Gastrocnemius medialis (tissue), 4 donors: ENCODE data around the gene NEXN. TPM values are rescaled to one million over a fixed set of nuclear protein-coding genes. Genes with fewer than 3 reads are reported as not detected.

ENCODE experiments used
- ATAC-seq, 2 donors: fragments of 150-250 bp; one replicate each; pipeline ENCODE4 v1.9.1; 2016
- DNase-seq, 2 donors: peaks; one replicate each; pipeline ENCODE4 v3.0.0-alpha.2; 2019
- H3K27ac ChIP-seq, 4 donors: fragments of 200-600 bp; sonication (generic); 1 replicate in 1 of 4; 2 replicates in 3 of 4; pipeline ENCODE4 v1.5.1; 2016 to 2018; ENCODE audit warnings: mild to moderate bottlenecking in 2 of 4, moderate library complexity in 1 of 4
- H3K27me3 ChIP-seq, 3 donors: fragments of 200-600 bp; sonication (generic) in 2 of 3; 1 replicate in 1 of 3; 2 replicates in 2 of 3; pipeline versions ENCODE4 v1.5.1 to v1.6.0; 2016 to 2019; ENCODE audit warnings: mild to moderate bottlenecking in 1 of 3, moderate library complexity in 1 of 3
- H3K36me3 ChIP-seq, 2 donors: fragments of 200-600 bp; sonication (generic) in 1 of 2; one replicate each; pipeline ENCODE4 v1.5.1; 2017 to 2018
- H3K4me1 ChIP-seq, 2 donors: fragments of 200-600 bp; sonication (generic) in 1 of 2; one replicate each; pipeline ENCODE4 v1.5.1; 2016 to 2017; ENCODE audit warnings: mild to moderate bottlenecking in 2 of 2
- H3K4me3 ChIP-seq, 4 donors: fragments of 200-600 bp; sonication (generic) in 3 of 4; 1 replicate in 1 of 4; 2 replicates in 3 of 4; pipeline ENCODE4 v1.5.1; 2016 to 2019; ENCODE audit warnings: mild to moderate bottlenecking in 2 of 4
- H3K9me3 ChIP-seq, 3 donors: fragments of 200-600 bp; sonication (generic) in 2 of 3; 1 replicate in 1 of 3; 2 replicates in 2 of 3; pipeline ENCODE4 v1.5.1; 2016 to 2019
- POLR2A ChIP-seq, 2 donors: fragments of 450-650 bp; IDR thresholded peaks; one replicate each; pipeline ENCODE4 v1.6.1; 2017; ENCODE audit warnings: antibody characterized with exemption in 2 of 2, mild to moderate bottlenecking in 2 of 2, moderate library complexity in 2 of 2
- in situ Hi-C, 4 donors: fragments of 200-750 bp; cut with MboI; loops; one replicate each; pipeline versions ENCODE4 v1.15.0 to v1.8.0; 2017; ENCODE audit warnings: low sequenced_read_pairs in 4 of 4
- intact Hi-C: fragments of 100-400 bp; cut with DNase I; formaldehyde crosslinking; loops from one replicate; pipeline ENCODE4 v1.15.1; 2023; ENCODE audit warnings: low total_unique reads
- total RNA-seq, 4 donors: library from RNA; depleted of rRNA; stranded (reverse); fragments of >200 nt; gene quantifications; one replicate each; pipeline versions ENCODE4 v1.1.0 to v1.2.3, GENCODE V29; 2016
- TF ChIP-seq, protein P1 (sequence below), 5 experiments: fragments of 450-650 bp in 3 of 5; fragments of 200-600 bp in 2 of 5; sonication (generic) in 2 of 5; IDR thresholded peaks in 4 of 5; conservative IDR thresholded peaks in 1 of 5; 1 replicate in 4 of 5; 2 replicates in 1 of 5; pipeline ENCODE4 v1.5.1; 2016 to 2019; ENCODE audit warnings: antibody characterized with exemption in 5 of 5, mild to moderate bottlenecking in 3 of 5, moderate library complexity in 3 of 5

The NEXN gene
- total RNA-seq, 4 donors from 2014 or later: 105 to 297 (median 200) TPM

DNA sequence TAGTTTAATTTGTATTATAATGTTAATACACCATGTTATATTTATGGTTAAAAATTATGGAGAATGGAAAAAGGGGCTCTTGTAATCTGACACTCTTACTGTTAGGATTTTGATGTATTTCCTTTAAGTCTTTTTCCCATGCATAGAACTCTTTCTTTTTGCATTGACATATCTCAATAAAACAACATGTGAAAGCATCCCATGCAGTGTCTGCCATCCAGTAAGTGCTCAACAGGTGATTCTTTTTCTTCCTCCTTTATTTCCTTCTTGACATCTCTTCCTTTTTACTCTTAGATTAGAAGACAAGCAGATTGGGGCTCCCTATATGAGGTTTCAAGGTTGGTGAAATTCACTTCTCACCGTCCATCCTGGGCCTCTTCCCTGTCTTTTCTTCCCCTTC, 2.8 kb downstream of the NEXN start:
- ATAC-seq: no peak
- Histone ChIP-seq H3K4me3 (peak overlapping the region; percentile 89 to 94 (median 93)), H3K9me3 (no peaks in the 10 kb centered on the region), H3K36me3 (peaks cover 0 to 36% of the 10 kb centered on the region in 2 donors), H3K27ac (peak overlapping the region; percentile 97 to 99 (median 99)), H3K27me3 (no peaks in the 10 kb centered on the region), H3K4me1 (peaks cover 24 to 32% of the 10 kb centered on the region in 2 donors)
- intact Hi-C loops (no loop called here), in situ Hi-C loops (loop anchor here in 1 of 4 donors (5.0 kb wide), 1 partner anchor 59 kb away; no protein-coding TSS in a partner anchor)
- TF ChIP-seq POLR2A (IDR thresholded peaks at IDR 0.05): no peak
- TF ChIP-seq, protein P1, sequence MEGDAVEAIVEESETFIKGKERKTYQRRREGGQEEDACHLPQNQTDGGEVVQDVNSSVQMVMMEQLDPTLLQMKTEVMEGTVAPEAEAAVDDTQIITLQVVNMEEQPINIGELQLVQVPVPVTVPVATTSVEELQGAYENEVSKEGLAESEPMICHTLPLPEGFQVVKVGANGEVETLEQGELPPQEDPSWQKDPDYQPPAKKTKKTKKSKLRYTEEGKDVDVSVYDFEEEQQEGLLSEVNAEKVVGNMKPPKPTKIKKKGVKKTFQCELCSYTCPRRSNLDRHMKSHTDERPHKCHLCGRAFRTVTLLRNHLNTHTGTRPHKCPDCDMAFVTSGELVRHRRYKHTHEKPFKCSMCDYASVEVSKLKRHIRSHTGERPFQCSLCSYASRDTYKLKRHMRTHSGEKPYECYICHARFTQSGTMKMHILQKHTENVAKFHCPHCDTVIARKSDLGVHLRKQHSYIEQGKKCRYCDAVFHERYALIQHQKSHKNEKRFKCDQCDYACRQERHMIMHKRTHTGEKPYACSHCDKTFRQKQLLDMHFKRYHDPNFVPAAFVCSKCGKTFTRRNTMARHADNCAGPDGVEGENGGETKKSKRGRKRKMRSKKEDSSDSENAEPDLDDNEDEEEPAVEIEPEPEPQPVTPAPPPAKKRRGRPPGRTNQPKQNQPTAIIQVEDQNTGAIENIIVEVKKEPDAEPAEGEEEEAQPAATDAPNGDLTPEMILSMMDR (IDR thresholded peaks at IDR 0.05 in 4 of 5, conservative IDR thresholded peaks at IDR 0.05 in 1 of 5): no peak
- no peak for DNase-seq

- H3K36me3 ChIP-seq: peaks cover 0 to 11% of the 10 kb centered on the region in 2 donors
- peak overlapping the region; percentile 74 to 86 (median 80) for H3K27ac ChIP-seq
- ATAC-seq (peak; percentile 57 to 67), DNase-seq (no peak)
- TF ChIP-seq, protein P1 (IDR thresholded peaks at IDR 0.05 in 4 of 5, conservative IDR thresholded peaks at IDR 0.05 in 1 of 5): no peak
- peak in 1 of 2 donors; percentile 11 for TF ChIP-seq POLR2A (IDR thresholded peaks at IDR 0.05)
- intact Hi-C loops (loop anchor here (1.0 to 10.0 kb wide), 5 partner anchors 74 to 217 kb away; partner anchors contain the start of genes FUBP1, GIPC2, USP33 and ZZZ3), in situ Hi-C loops (loop anchor here in 1 of 4 donors (5.0 kb wide), 1 partner anchor 77 kb away; no protein-coding TSS in a partner anchor)
- H3K27me3 ChIP-seq: no peaks in the 10 kb centered on the region
- H3K9me3 ChIP-seq: no peaks in the 10 kb centered on the region
- H3K4me1 ChIP-seq: peaks cover 39 to 61% of the 10 kb centered on the region in 2 donors
- peak overlapping the region in 3 of 4 donors; percentile 0 to 24 (median 21) for H3K4me3 ChIP-seq
These were observed 11.4 kb downstream of the NEXN start for GRCh38 chr1:77899647-77900320.

DNA sequence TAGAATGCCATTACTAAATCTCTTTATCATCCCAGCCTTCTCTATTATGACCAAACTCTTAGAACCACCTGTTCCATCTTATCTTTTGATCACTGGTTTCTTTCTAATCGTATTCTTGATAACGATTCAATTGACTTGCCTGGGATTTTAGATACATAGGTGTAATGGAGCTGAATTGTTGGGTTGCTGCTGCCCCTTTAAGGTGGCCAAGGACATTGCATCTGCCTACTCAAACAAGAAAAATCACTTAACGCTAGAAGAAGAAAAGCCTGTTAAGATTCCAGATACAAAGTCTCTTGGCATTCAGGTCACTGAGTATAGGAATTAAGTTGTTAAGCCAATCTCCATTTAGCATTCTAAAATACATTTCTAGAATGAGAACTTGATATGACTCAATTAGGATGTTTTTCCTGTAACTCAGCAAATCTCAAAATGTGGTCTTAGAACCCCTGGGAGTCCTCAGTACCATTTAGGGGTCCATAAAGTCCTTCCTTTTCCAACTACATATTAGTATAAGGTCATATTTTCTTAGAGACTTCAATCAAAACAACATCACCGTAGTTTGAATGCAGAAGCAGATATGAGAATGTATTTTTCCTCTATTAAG, 12.4 kb downstream of the NEXN start:
- peaks cover 39 to 53% of the 10 kb centered on the region in 2 donors for H3K4me1 ChIP-seq
- peak overlapping the region in 3 of 4 donors; percentile 0 to 24 (median 21) for H3K4me3 ChIP-seq
- ATAC-seq (peak; percentile 55 to 59), DNase-seq (no peak)
- intact Hi-C loops: loop anchor here (1.0 to 10.0 kb wide), 5 partner anchors 75 to 218 kb away; partner anchors contain the start of genes FUBP1, GIPC2, USP33 and ZZZ3
- no peak for TF ChIP-seq POLR2A (IDR thresholded peaks at IDR 0.05)
- TF ChIP-seq, protein P1 (IDR thresholded peaks at IDR 0.05 in 4 of 5, conservative IDR thresholded peaks at IDR 0.05 in 1 of 5): peak; percentile 44 to 67 (median 58)
- no peaks in the 10 kb centered on the region for H3K9me3 ChIP-seq
- no peaks in the 10 kb centered on the region for H3K27me3 ChIP-seq
- in situ Hi-C loops: loop anchor here in 1 of 4 donors (5.0 kb wide), 1 partner anchor 78 kb away; no protein-coding TSS in a partner anchor
- H3K27ac ChIP-seq: peak overlapping the region; percentile 74 to 86 (median 80)
- peaks cover 0 to 3% of the 10 kb centered on the region in 2 donors for H3K36me3 ChIP-seq

GRCh38 chr1:77905603-77906002, 17.2 kb downstream of the NEXN start:
- H3K9me3 ChIP-seq: no peaks in the 10 kb centered on the region
- in situ Hi-C loops: no loop called here
- H3K4me3 ChIP-seq: no peak overlapping the region
- H3K27me3 ChIP-seq: no peaks in the 10 kb centered on the region
- ATAC-seq: peak in 1 of 2 donors; percentile 11
- TF ChIP-seq POLR2A (IDR thresholded peaks at IDR 0.05): no peak
- peak overlapping the region; percentile 10 to 86 (median 76) for H3K27ac ChIP-seq
- no peak for DNase-seq
- peaks cover 0 to 18% of the 10 kb centered on the region in 2 donors for H3K36me3 ChIP-seq
- intact Hi-C loops: loop anchor here (10.0 kb wide), 1 partner anchor 139 kb away; the partner anchor contains the start of gene GIPC2
- peaks cover 37 to 41% of the 10 kb centered on the region in 2 donors for H3K4me1 ChIP-seq
